HG03108 (cell line): Measurements from ENCODE around the gene MCF2L2.

Experiments used
- ATAC-seq: cut with Tn5 transposase; IDR thresholded peaks from one replicate; pipeline ENCODE4 v1.9.1; 2021; ENCODE audit warnings: moderate library complexity; ENCODE audit not compliant: unreplicated experiment

MCF2L2 gene

DNA sequence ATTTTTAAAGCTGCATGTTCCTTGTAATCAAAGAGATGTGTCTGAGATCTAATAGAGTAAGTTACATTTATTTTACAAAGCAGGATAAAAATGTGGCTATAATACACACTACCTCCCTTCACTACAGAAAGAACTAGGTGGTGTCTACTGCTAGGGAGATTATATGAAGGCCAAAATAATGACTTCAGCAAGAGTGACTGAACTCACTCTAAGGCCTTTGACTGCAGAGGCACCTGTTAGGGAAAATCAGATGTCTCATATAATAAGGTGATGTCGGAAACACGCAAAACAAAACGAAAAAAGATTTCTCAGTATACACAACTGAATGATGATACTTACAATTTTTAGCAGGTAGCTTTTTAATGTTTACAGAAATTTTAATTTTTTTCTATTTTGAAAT is 156.3 kb downstream of the MCF2L2 start:
- no peak for ATAC-seq

DNA sequence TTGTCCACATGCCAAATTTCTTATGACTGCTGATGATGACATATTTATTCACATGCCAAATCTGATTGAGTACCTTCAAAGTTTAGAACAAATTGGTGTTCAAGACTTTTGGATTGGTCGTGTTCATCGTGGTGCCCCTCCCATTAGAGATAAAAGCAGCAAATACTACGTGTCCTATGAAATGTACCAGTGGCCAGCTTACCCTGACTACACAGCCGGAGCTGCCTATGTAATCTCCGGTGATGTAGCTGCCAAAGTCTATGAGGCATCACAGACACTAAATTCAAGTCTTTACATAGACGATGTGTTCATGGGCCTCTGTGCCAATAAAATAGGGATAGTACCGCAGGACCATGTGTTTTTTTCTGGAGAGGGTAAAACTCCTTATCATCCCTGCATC is 158.1 kb downstream of the MCF2L2 start:
- ATAC-seq = no peak

DNA sequence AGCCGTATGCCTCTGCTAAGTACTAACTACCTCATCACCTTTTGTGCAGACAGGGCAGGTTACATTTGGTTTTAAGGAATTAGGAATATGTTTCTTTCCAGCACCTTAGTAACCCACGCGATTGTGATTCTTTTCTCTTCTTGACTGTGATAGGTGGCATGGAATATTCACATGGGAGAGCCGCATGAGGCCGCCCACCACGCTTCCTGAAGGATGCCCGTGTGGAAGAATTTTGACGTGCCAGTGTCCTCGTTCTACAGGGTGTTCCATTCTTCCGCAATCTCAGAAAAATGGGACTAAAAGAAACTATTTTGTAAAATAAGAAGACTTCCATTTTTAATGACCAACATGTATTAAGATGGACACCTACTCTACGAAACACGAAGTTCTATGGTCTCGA is 159.1 kb downstream of the MCF2L2 start:
- no peak for ATAC-seq

DNA sequence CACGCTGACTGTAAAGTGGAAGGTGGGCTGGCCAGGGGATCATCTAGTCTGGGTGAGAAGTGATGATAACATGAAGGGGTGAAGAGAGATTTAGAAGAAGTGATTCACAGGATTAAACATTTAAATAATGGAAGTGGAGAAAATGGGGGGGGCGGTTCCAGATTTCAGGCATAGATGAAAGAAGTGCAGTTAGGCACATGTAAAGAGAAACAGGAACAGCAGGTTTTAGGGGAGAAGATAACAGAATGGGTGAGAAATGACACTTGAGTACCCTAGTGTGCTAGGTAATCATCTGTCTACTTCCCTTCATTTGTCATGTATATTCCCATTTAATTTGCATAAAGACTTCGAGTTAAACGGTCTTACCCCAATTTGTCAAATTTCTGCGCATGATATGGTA is 160.1 kb downstream of the MCF2L2 start:
- ATAC-seq = no peak

DNA sequence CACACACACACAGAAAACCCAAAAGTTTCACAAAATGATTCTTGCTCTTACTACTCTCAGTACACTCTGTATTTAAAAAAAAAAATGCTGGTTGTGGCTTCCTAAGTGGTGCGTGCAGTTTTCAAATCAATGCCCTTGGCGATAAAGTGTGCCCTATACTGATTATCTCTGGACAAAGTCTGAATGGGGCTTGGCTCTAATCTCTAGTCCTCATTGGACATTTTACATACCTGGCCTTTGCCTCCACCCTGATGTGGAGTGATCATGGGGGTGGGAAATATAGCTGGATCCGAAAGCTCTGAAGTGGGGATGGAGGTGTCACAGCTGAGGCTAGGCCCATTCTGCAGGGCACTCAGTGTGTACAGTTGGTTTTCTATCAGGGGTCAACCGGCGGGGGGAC is 161.3 kb downstream of the MCF2L2 start:
- ATAC-seq = no peak

DNA sequence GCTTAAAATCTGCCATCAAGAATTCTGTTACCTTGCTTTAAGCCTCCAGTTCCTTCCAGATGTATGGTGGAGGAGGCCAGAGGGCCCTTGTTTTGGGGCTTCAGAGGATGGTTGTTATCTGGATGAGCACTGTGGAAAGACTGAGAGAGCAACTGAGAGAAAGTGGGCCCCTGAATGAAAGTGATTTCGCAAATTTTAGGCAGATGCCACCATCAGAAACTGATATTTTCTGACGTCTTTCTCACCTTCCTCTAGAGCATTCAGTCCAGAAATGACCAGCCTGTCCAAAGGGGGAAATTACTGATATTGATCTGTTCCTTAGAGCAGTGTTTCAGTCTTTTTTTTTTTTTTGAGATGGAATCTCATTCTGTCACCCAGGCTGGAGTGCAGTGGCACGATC is 162.0 kb downstream of the MCF2L2 start:
- no peak for ATAC-seq

DNA sequence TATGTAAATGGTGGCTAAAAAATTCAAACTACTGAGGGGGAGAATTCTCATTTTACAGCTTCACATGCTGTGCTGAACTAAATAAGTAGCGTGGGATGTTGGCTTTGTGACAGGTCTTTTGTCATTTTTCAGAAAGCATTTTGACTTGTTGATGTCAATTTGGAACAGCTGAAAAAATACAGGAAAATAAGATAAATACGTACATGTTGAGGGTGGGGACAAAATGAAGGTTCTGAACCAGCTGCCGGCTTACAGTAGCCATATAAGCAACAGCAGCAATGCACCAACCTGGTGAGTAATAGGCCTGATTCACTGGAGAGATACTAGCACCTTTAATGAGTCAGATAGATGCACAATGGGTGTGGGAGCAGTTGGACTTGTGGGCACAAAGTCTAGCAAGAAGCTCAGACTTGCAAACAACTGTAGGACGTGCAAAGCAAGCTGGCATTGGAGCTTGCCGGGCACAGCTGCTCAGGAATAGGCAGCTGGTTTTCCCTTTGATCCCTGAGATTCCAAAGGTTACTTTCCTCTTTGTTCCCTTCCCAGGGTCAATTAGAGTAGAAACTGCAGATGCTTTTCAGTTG is 162.5 kb downstream of the MCF2L2 start:
- ATAC-seq = no peak

DNA sequence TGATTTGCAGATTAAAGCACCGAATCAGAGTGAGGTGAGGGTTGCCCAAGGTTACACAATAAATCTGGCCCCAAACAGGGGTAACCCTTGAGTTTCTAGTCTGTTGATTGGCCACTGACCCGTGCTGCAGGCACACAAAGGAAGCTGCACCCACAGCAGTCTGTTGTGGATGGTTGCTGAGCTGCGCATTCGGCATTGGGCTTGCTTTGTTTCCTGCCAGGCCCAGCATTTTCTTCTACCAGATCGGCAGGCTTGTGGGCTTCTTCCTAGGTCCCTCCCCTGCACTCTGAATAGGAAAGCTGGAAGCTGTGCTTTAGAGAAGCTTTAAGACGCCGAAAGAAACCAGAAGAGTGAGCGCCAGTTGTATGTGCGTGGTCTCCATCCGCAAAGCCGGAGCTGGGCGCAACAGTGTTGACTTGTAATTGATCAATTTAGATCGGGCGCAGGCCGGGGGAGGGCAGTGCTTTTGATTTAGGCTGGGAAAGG is 163.2 kb downstream of the MCF2L2 start:
- ATAC-seq = no peak

DNA sequence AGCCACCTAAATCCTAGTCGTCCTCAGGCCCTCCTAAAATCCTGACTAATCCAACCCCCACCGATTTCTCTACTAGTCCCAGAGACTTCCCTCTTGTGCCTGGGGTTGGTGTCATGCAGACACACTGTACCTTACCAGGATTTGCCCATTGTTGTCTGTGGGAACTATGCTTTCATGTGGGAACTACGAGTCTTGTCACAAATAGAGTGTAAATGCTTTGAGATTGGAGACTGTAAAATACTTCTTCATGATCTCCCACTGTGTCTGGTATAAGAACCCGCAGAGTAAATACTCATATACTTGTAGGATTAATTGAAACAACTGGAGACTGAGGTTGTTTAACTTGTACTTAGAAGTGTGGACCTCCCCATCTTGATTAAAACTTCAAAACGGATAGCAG is 164.2 kb downstream of the MCF2L2 start:
- no peak for ATAC-seq

DNA sequence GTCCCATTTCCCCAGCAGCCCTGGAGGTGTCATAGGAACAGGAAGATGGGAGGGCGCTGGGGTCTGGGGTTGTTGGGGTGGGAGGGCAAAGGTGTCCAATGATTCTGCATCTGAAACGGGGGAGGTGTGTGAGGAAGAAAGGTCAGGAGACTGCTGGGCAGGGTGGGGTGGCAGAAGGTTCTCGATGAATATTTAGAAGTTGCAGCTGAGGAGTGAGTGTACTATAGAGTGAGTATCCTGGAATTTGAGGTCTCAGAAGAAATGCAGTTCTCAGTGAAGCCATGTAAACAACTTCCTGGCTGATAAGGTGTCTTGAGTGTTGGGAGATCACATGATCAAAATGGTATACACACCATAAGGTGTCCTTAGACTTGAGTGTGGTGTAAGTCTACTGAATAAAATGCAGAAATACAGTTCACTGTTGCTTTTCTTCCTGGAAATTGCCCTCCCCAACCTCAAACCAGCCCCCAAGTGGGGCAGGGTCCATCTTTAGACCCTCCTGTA is 165.5 kb downstream of the MCF2L2 start:
- no peak for ATAC-seq

DNA sequence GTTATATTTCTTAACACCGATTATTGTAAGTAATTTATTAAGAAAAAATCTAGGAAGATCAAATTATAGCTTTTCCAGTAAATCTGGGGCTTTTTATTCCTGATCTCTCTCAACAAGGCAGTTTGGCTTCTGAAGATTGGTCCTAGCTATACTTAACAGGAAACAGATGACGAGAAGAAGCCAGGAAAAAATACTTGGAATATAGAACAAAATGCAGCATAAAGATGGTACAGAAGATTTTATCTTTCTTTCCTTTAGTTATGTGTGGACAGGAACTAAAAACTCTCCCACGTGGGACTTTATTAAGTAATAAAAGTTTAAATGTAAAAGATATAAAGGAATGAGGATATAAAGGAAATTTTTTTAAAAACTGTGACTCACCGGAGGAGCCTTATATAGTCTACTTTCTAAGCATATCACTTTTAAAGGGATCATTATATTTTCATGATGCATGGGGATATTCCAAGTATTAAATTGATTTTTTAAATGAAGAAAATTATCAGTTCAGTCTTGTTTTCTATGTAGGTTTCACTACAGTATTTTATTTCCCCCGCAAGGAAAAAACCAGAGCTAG is 167.2 kb downstream of the MCF2L2 start:
- no peak for ATAC-seq

DNA sequence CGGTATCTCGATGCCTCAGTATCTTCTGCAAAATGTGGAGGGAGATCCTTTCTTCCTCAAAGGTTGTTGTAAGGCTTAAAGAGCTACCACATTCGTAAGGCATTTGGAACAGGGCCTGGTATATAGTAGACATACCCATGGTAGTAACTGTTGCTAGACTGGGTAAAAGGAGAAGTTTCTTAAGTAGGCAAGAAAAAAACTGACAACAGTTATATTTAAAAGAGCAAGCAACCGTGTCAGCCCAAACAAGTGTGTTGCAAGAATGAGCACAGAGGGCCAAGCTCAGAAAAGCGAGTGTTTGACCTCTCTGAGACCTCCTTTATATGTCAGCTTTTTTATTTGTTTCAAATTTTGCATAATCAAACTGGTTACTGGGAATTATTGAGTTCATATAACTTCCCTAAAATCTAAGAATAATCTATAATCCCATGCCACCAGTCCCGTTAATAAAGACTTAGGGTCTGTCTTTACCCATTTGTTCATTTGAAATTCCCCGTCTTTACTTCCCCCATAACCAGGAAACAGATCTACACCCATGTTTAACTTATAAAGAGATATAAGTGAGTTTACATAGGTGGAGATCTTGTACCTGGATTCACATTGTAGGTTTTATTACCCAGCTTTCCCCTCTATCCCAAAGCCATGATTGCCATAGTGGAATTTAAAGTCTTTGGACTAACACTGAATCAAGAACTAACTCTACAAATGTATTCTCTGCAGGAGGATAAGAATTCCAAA is 168.1 kb downstream of the MCF2L2 start:
- no peak for ATAC-seq

DNA sequence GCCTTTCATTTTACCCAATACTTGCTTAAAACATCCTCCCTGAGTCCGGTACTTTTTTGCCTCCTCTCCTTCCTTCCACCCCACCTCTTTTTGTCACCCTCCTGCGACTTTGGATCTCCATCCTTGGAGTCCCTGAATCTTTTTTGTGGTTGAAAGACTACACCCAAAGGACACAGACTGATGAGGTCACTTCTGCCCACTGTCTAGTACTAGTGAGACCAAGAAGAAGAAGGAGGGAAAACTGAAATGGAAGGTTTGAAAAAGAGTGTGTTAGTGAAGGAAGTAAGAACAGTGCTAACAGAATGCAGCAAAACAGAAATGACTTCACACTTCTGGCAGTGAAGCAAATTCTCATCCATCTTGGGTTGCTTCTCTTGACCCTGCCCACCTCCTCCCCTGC is 168.8 kb downstream of the MCF2L2 start:
- ATAC-seq = no peak

DNA sequence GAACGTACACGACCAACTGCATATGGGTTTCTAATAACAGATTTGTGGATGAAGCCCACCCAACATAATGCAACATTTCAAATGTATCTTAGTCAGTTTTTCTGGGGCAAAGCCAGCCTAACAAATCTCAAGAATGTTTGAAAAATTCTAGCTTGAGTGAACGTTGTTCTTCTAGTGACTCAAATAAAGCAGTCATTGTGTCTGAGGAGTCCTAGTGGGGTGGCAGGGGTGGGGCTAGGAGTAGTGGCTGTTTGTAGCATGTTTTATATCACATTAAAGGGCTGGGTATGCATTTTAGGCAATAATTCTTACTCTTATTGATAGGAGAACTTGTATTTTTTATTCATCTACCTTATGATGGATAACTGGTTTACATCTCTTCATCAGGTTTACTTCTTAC is 169.3 kb downstream of the MCF2L2 start:
- ATAC-seq = no peak

DNA sequence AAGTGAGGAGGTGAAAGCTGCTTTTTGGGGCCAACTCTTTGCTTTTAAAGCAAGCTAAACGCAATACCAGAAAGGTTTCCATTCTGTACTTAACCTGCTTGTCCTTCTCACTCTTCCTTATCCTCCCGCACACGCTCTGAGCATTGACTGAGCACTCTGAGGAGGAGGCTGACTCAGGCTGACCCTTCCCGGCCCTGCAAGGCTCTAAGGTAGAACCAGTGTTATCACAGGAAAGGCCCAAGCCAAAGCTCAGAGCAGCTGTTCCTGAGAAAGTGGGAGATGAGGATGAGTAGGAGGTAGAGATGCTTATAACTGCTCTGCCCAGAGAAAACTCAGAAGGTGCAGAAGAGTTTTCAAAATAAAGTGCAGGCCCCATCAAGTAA is 173.1 kb downstream of the MCF2L2 start:
- no peak for ATAC-seq

DNA sequence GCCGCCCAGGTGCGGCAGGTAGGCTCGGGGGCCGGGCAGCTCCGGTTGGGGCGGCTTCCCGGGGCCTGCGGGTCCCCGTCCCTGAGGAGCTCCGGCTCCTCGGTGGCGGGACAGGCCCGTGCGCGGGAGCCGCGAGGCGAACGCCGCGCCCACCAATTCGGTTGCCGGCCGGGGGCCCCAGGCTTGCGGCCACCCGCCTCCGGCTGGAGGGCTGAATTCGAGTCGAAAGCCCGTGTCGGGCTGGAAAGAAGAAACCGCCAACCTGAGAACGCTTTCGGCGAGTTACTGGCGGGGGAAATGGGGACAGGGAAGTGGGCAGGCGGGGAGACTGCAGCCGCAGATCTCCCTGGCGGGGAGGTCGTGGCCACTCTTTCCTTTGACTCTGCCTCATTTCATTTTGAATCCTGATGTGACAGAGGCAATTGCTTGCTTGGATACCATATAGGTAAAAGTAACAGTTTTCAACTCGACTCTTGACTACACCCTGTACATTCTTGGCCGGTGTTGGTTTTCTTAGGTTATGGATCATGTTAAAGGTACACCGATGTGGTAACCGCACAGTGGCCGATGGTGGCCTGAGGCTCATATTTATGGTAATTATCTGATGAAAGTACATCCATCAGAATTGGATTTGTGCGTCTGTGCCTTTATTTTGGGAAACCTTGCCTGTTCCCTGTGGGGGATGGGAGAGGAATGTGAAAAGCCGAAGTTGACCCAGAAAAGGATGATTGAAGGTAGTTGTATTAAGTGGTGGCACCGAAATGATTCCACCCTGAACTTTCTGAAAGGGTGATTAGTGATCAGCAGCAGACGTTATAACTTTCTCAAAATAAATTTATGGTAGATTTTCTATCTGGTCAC is 173.7 kb downstream of the MCF2L2 start:
- ATAC-seq = no peak

DNA sequence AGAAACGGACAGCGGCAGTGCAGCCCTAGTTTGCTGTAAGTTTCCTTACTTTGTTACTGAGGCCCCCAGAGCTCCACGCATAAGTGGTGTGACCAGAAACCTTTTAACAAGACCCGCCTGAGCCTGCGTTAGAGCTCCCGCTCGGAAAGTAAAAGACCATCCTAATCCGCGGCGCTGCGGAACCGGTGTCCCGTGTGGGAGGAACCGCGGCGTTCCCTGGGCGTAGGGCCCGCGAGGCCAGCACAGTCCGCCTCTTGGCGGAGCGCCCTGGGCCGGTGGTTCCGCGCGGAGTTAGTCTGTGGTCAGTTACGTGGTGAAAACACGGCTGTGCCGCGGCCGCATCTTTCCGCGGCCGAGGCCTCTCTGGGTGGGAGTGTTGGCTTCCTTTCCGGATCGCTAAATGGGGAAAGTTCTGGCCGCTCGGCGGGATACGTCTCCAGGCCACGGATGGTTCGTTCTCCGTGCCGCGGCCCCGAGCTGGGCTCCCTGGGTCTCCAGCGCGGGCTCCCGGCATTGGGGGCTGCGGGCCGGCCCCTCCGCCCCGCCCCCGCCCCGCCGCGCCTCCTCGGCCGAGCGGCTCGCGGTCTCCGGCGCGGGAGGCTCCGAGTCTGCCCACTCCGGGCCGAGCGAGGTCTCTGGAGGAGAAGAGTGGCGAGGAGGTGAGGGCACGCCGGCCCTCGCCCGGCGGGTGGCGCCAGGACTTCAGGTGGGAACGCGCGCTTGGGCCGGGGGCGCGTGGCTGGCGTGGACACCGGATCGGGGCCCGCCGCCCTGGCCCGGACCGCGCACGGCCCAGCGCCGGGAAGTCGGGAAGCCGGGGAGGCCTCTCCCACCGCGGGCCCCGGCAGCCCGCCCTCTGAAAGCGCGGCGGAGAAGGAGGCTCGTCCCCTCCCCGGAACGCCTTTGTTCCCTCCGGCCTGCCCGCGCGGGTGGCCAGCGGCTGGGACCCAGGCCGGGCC is 174.6 kb downstream of the MCF2L2 start:
- no peak for ATAC-seq

DNA sequence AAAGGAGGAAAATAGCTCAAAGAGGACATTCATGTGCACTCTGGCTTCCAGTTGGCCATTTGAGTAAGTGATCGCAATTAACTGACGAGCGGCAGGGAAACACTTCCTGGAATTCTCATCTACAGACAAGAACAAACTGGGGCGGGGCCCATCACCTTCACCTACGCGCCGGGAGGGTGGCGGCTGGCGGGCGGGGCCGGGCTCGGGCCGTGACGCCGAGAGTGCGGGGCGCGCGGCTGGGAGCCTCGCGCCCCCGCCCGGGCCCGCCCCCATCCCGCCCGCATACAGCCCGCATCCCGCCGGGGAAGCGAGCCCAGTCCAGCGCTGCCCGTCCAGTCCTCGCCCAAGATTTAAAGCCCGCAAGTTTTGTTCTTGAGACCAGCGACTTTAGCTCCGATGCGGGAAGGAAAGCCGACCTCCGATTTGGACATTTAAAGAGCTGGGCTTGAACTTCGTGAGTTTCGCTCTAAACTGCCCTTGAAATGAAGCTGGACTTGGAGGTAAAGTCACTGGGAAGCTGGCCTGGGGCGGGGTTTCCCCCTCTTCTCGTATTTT is 175.4 kb downstream of the MCF2L2 start, which contains the start of gene B3GNT5:
Gene B3GNT5, plus strand, starts transcription at position 281 of the 555 bp plus-strand sequence. CDS start 16,546 bp downstream, outside the sequence.
- no peak for ATAC-seq

DNA sequence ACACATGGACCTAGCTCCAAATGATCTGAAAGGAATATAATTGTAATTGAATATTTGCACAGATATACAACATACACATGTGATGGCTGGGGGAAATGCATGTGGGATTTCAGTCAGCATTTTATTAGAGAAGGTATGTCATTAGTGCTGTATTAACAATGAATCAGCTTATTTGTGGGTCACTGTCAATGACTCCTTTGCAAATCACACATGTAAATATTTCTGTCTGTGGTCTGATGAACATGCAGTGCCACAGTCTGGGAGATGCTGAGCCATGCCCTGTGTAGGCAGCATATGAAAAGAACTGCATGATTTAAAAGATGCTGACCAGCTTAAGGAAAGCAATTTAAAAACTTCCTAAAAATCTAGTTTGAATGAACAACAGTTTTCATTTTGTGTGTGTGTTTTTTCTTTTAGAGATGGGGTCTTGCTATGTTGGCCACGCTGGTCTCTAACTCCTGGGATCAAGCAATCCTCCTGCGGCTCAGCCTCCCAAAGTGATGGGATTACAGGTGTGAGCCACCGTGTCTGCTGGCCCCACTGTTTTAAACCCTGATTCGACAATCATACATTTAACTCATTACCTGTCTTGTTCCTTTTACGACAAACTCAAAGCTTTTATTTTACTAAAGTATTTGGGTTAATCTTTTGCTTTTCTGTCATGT is 176.2 kb downstream of the MCF2L2 start:
- ATAC-seq = no peak
